HCT116 (cell line): ENCODE results near the gene HELT.

ENCODE experiments used
- EZH2 ChIP-seq: fragments of 200-600 bp; sonication (generic); IDR thresholded peaks from 2 replicates; pipeline ENCODE4 v1.6.1; 2017; ENCODE audit warnings: antibody characterized with exemption, mixed run types
- EZH2phosphoT487 ChIP-seq: fragments of 200-600 bp; IDR thresholded peaks from 2 replicates; pipeline ENCODE4 v1.6.1; 2018; ENCODE audit warnings: antibody characterized with exemption, borderline replicate concordance
- POLR2A ChIP-seq: IDR thresholded peaks from 2 replicates; pipeline ENCODE4 v1.7.0; 2011; ENCODE audit warnings: borderline replicate concordance; ENCODE audit not compliant: insufficient read depth, insufficient read length; ENCODE audit errors: extremely low read depth
- POLR2AphosphoS5 ChIP-seq: IDR thresholded peaks from 2 replicates; pipeline ENCODE4 v1.6.1; 2011; ENCODE audit warnings: mild to moderate bottlenecking, low read depth, low read length, moderate library complexity
- TCF7L2 ChIP-seq: IDR thresholded peaks from 2 replicates; pipeline ENCODE4 v1.7.0; 2011; ENCODE audit warnings: borderline replicate concordance, inconsistent platforms; ENCODE audit not compliant: insufficient read depth, insufficient read length; ENCODE audit errors: extremely low read depth
- TF ChIP-seq, protein P1 (sequence below), 3 experiments: fragments of 200-600 bp in 1 of 3; sonication (generic) in 1 of 3; IDR thresholded peaks in 2 of 3; conservative IDR thresholded peaks in 1 of 3; 2 replicates each; pipeline ENCODE4 v1.5.1; 2012 to 2017; ENCODE audit warnings: low read depth in 2 of 3, low read length in 2 of 3, antibody characterized with exemption in 1 of 3, borderline replicate concordance in 1 of 3, control low read depth in 1 of 3, mild to moderate bottlenecking in 1 of 3, mixed read lengths in 1 of 3, mixed run types in 1 of 3, moderate library complexity in 1 of 3; ENCODE audit not compliant: insufficient read depth in 1 of 3
- TF ChIP-seq, protein P2 (sequence below): IDR thresholded peaks from 2 replicates; pipeline ENCODE4 v1.6.1; 2012

DNA sequence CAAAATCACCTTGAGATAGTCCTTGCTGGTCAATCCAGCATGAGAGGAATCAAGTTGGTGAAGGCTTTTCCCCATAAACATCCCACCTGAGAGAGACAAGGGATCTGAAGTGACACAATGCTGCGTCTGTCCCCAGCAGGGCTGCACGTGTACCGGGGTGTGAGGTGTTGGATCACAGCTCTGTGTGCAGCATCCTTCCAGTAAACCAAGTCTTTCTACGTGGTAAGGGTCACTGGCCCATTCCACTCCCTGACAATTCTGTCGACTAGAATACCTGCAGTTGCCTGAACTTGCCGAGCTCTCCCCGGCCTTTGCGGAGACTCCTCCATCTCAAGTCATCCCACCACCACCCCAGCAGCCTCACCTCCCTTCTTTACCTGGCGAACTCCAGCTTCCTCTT, 14.8 kb downstream of the HELT start:
- TF ChIP-seq POLR2AphosphoS5 (no peak), EZH2phosphoT487 (no peak), TCF7L2 (no peak), EZH2 (no peak), POLR2A (no peak)
- TF ChIP-seq, protein P1, sequence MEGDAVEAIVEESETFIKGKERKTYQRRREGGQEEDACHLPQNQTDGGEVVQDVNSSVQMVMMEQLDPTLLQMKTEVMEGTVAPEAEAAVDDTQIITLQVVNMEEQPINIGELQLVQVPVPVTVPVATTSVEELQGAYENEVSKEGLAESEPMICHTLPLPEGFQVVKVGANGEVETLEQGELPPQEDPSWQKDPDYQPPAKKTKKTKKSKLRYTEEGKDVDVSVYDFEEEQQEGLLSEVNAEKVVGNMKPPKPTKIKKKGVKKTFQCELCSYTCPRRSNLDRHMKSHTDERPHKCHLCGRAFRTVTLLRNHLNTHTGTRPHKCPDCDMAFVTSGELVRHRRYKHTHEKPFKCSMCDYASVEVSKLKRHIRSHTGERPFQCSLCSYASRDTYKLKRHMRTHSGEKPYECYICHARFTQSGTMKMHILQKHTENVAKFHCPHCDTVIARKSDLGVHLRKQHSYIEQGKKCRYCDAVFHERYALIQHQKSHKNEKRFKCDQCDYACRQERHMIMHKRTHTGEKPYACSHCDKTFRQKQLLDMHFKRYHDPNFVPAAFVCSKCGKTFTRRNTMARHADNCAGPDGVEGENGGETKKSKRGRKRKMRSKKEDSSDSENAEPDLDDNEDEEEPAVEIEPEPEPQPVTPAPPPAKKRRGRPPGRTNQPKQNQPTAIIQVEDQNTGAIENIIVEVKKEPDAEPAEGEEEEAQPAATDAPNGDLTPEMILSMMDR (IDR thresholded peaks at IDR 0.05 in 2 of 3, conservative IDR thresholded peaks at IDR 0.05 in 1 of 3; ENCODE audit: borderline replicate concordance in 1 of 3, insufficient read depth in 1 of 3, low read depth in 2 of 3, low read length in 2 of 3), result no peak
- TF ChIP-seq, protein P2, sequence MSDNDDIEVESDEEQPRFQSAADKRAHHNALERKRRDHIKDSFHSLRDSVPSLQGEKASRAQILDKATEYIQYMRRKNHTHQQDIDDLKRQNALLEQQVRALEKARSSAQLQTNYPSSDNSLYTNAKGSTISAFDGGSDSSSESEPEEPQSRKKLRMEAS, result no peak
